H1 (cell line): ENCODE data around the gene PLCH2. TPM values are rescaled to one million over a fixed set of nuclear protein-coding genes. Genes with fewer than 3 reads are reported as not detected.

Experiments used
- CBX8 ChIP-seq: fragments of 300-800, 300-1000 bp; sonication (generic); IDR thresholded peaks from 2 replicates; pipeline ENCODE4 v1.7.1; 2016; ENCODE audit warnings: low read depth, low read length, borderline replicate concordance
- CHD2 ChIP-seq: IDR thresholded peaks from 2 replicates; pipeline ENCODE4 v1.6.1; 2012; ENCODE audit warnings: low read length, improper control_type of control experiment
- CHD7 ChIP-seq: fragments of 300-600 bp; sonication (generic); IDR thresholded peaks from 2 replicates; pipeline ENCODE4 v1.7.1; 2012; ENCODE audit warnings: low read length, moderate library complexity, mild to moderate bottlenecking, inconsistent platforms; ENCODE audit not compliant: insufficient replicate concordance
- EGR1 ChIP-seq: IDR thresholded peaks from 2 replicates; pipeline ENCODE4 v1.6.1; 2011; ENCODE audit warnings: low read depth, low read length, borderline replicate concordance
- EZH2 ChIP-seq: fragments of 200-600 bp; sonication (generic); IDR thresholded peaks from 2 replicates; pipeline ENCODE4 v1.7.1; 2012; ENCODE audit warnings: low read depth, mild to moderate bottlenecking, moderate library complexity, low read length, inconsistent platforms; ENCODE audit not compliant: severe bottlenecking
- PHF8 ChIP-seq: fragments of 200-600 bp; sonication (generic); conservative IDR thresholded peaks from 2 replicates; pipeline ENCODE4 v1.7.1; 2012; ENCODE audit warnings: low read depth, mild to moderate bottlenecking, inconsistent platforms, low read length, moderate library complexity
- POLR2A ChIP-seq, 2 experiments: IDR thresholded peaks; 1 replicate in 1 of 2; 2 replicates in 1 of 2; pipeline ENCODE4 v1.6.1; 2011; ENCODE audit warnings: low read depth in 2 of 2, low read length in 2 of 2, mild to moderate bottlenecking in 2 of 2; ENCODE audit errors: control extremely low read depth in 1 of 2
- RNF2 ChIP-seq: fragments of 200-900, 300-1000 bp; sonication (generic); IDR thresholded peaks from 2 replicates; pipeline ENCODE4 v1.7.1; 2016; ENCODE audit warnings: borderline replicate concordance, low read depth, mild to moderate bottlenecking, antibody characterized with exemption, low read length; ENCODE audit not compliant: poor library complexity, severe bottlenecking; ENCODE audit errors: missing control alignments
- TEAD4 ChIP-seq: IDR thresholded peaks from 2 replicates; pipeline ENCODE4 v1.6.1; 2012; ENCODE audit warnings: low read depth, low read length, inconsistent platforms, mixed read lengths
- polyA plus RNA-seq, 7 experiments: library from polyadenylated mRNA; depleted of rRNA in 3 of 7; stranded (reverse) in 5 of 7; unstranded in 2 of 7; fragments of >200 nt in 5 of 7; fragments of 200-250 nt in 2 of 7; gene quantifications; 1 replicate in 5 of 7; 2 replicates in 1 of 7; 4 replicates in 1 of 7; pipeline versions ENCODE4 v1.2.1 to v1.2.3, GENCODE V29; 2011 to 2013; ENCODE audit warnings: missing spikeins in 2 of 7, mixed read lengths in 2 of 7
- total RNA-seq: library from RNA; stranded (reverse); fragmentation: NEBNext Ultra II Directional; extraction: Animal tissue kit (Norgen Biotek cat#: 25700); gene quantifications from 2 replicates; pipeline ENCODE4 v1.2.1, GENCODE V29; 2021

PLCH2 gene
- total and polyA plus RNA-seq, 2 of the 8 experiments (the other 6 are each of a cell fraction or from before 2014, with no cell fraction given), result 0.14 to 0.19 TPM

GRCh38 chr1:2476061-2476999, at the start of gene PLCH2 (continued):
- TF ChIP-seq POLR2A (IDR thresholded peaks at IDR 0.05; ENCODE audit: control extremely low read depth in 1 of 2, low read depth in 2 of 2, low read length in 2 of 2) (no peak), CBX8 (no peak), RNF2 (no peak), CHD7 (no peak), TEAD4 (no peak), CHD2 (no peak), PHF8 (no peak), EZH2 (no peak), EGR1 (no peak)
